SK-N-SH (cell line): ENCODE data around the gene NAGA. TPM values are rescaled to one million over a fixed set of nuclear protein-coding genes. Genes with fewer than 3 reads are reported as not detected.

Source experiments
- CTCF ChIA-PET: fragments of 300-600, 350-600 bp; formaldehyde crosslinking; extraction: SDS; loops from one replicate; lab custom pipeline; 2021; lab: Yijun Ruan, JAX
- POLR2A ChIA-PET: fragments of 350-600 bp; sonication (Branson Sonifier 250); formaldehyde crosslinking; extraction: SDS; loops from one replicate; lab custom pipeline; 2020; ENCODE audit warnings: antibody characterized with exemption, inconsistent platforms; lab: Yijun Ruan, JAX
- DNase-seq: peaks from one replicate; pipeline ENCODE4 v3.0.0; 2012
- H2AFZ ChIP-seq: fragments of 200-600 bp; sonication (generic); 2 replicates; pipeline ENCODE4 v1.8.1; 2016; ENCODE audit warnings: antibody characterized with exemption, mild to moderate bottlenecking, low read depth
- H3F3A ChIP-seq: fragments of 200-600 bp; sonication (generic); replicated peaks from 2 replicates; pipeline ENCODE3; 2016; ENCODE audit warnings: antibody characterized with exemption, mild to moderate bottlenecking; ENCODE audit not compliant: insufficient read depth
- H3K27ac ChIP-seq, 2 experiments: fragments of 200-500 bp in 1 of 2; fragments of 200-600 bp in 1 of 2; sonication (Bioruptor generic) in 1 of 2; sonication (generic), shearing (Covaris generic) in 1 of 2; 2 replicates each; pipeline versions ENCODE4 v1.5.1 to v1.6.1; 2014 to 2016; ENCODE audit warnings: low read depth in 2 of 2, inconsistent platforms in 1 of 2, low read length in 1 of 2, mild to moderate bottlenecking in 1 of 2, mixed read lengths in 1 of 2
- H3K27me3 ChIP-seq: fragments of 200-600 bp; sonication (generic), shearing (Covaris generic); 2 replicates; pipeline ENCODE4 v1.6.1; 2016; ENCODE audit warnings: mixed run types; ENCODE audit not compliant: insufficient read depth
- H3K36me3 ChIP-seq, 2 experiments: fragments of 200-500 bp in 1 of 2; fragments of 200-600 bp in 1 of 2; sonication (Bioruptor generic) in 1 of 2; sonication (generic) in 1 of 2; replicated peaks in 1 of 2; 2 replicates each; pipeline versions ENCODE3 to v1.5.1; 2014 to 2016; ENCODE audit warnings: low read length in 1 of 2, mild to moderate bottlenecking in 1 of 2; ENCODE audit not compliant: insufficient read depth in 2 of 2, control insufficient read depth in 1 of 2
- H3K4me1 ChIP-seq, 2 experiments: fragments of 200-500 bp in 1 of 2; fragments of 200-600 bp in 1 of 2; sonication (Bioruptor generic) in 1 of 2; sonication (generic), shearing (Covaris generic) in 1 of 2; 2 replicates each; pipeline versions ENCODE4 v1.5.1 to v1.6.1; 2014 to 2016; ENCODE audit warnings: low read depth in 1 of 2, low read length in 1 of 2, mixed run types in 1 of 2; ENCODE audit not compliant: insufficient read depth in 2 of 2, control insufficient read depth in 1 of 2
- H3K4me2 ChIP-seq: fragments of 200-600 bp; sonication (generic), shearing (Covaris generic); 2 replicates; pipeline ENCODE4 v1.6.1; 2017; ENCODE audit warnings: mixed run types
- H3K4me3 ChIP-seq, 2 experiments: fragments of 200-500 bp in 1 of 2; fragments of 200-600 bp in 1 of 2; sonication (Bioruptor generic) in 1 of 2; sonication (generic), shearing (Covaris generic) in 1 of 2; 2 replicates each; pipeline versions ENCODE4 v1.5.1 to v1.8.1; 2014 to 2016; ENCODE audit warnings: low read depth in 2 of 2, inconsistent platforms in 1 of 2, low read length in 1 of 2, mild to moderate bottlenecking in 1 of 2, mixed read lengths in 1 of 2, moderate library complexity in 1 of 2
- H3K79me2 ChIP-seq: fragments of 200-600 bp; sonication (generic); 2 replicates; pipeline ENCODE4 v1.8.1; 2017; ENCODE audit warnings: mild to moderate bottlenecking; ENCODE audit not compliant: insufficient read depth
- H3K9ac ChIP-seq: fragments of 200-600 bp; sonication (generic); 2 replicates; pipeline ENCODE4 v1.6.1; 2017; ENCODE audit warnings: mixed run types
- H3K9me2 ChIP-seq: fragments of 200-600 bp; sonication (generic); 2 replicates; pipeline ENCODE4 v1.6.1; 2017; ENCODE audit warnings: mixed run types
- H3K9me3 ChIP-seq: fragments of 200-600 bp; sonication (generic); 2 replicates; pipeline ENCODE4 v1.6.1; 2017; ENCODE audit warnings: mixed run types, mild to moderate bottlenecking, moderate library complexity
- H4K20me1 ChIP-seq: fragments of 200-600 bp; sonication (generic); 2 replicates; pipeline ENCODE4 v1.6.1; 2017; ENCODE audit warnings: mild to moderate bottlenecking, mixed run types; ENCODE audit not compliant: insufficient read depth
- ELF1 ChIP-seq: IDR thresholded peaks from 2 replicates; pipeline ENCODE4 v1.4.0; 2012
- EP300 ChIP-seq, 2 experiments: IDR thresholded peaks; 2 replicates each; pipeline versions ENCODE4 v1.4.0 to v1.6.1; 2012; ENCODE audit warnings: borderline replicate concordance in 1 of 2, low read depth in 1 of 2, low read length in 1 of 2
- FOSL2 ChIP-seq: IDR thresholded peaks from 2 replicates; pipeline ENCODE4 v1.4.0; 2012; ENCODE audit warnings: low read depth, mild to moderate bottlenecking, moderate library complexity, borderline replicate concordance
- FOXJ3 ChIP-seq: sonication (generic); formaldehyde crosslinking; IDR thresholded peaks from 2 replicates; pipeline ENCODE4 v1.5.1; 2020; ENCODE audit warnings: mild to moderate bottlenecking, missing genetic modification reagents
- FOXM1 ChIP-seq: IDR thresholded peaks from 2 replicates; pipeline ENCODE4 v1.4.0; 2012; ENCODE audit warnings: low read depth, mild to moderate bottlenecking
- GABPA ChIP-seq: IDR thresholded peaks from 2 replicates; pipeline ENCODE4 v1.4.0; 2012; ENCODE audit warnings: low read depth, mild to moderate bottlenecking
- GATA2 ChIP-seq: sonication (generic); formaldehyde crosslinking; IDR thresholded peaks from 2 replicates; pipeline ENCODE4 v1.5.0; 2020; ENCODE audit warnings: mild to moderate bottlenecking, missing genetic modification reagents
- JUND ChIP-seq: IDR thresholded peaks from 2 replicates; pipeline ENCODE4 v1.4.0; 2012
- NRF1 ChIP-seq: IDR thresholded peaks from 2 replicates; pipeline ENCODE4 v1.6.1; 2012; ENCODE audit warnings: low read depth, mild to moderate bottlenecking, low read length
- RCOR1 ChIP-seq: fragments of 150-350 bp; IDR thresholded peaks from 2 replicates; pipeline ENCODE4 v1.6.1; 2017; ENCODE audit warnings: antibody characterized with exemption, low read length
- REST ChIP-seq: IDR thresholded peaks from 2 replicates; pipeline ENCODE4 v1.6.1; 2012; ENCODE audit warnings: mild to moderate bottlenecking, low read depth, low read length, moderate library complexity
- RFX5 ChIP-seq: IDR thresholded peaks from 2 replicates; pipeline ENCODE4 v1.6.1; 2012; ENCODE audit warnings: mild to moderate bottlenecking, improper control_type of control experiment, low read length
- SIN3A ChIP-seq: IDR thresholded peaks from 2 replicates; pipeline ENCODE4 v1.6.1; 2012; ENCODE audit warnings: low read depth, mild to moderate bottlenecking, low read length, moderate library complexity, borderline replicate concordance
- SMC3 ChIP-seq: IDR thresholded peaks from 2 replicates; pipeline ENCODE4 v1.6.1; 2012; ENCODE audit warnings: low read depth, low read length, improper control_type of control experiment
- TCF12 ChIP-seq: IDR thresholded peaks from 2 replicates; pipeline ENCODE4 v1.4.0; 2012
- USF2 ChIP-seq: fragments of 150-350 bp; IDR thresholded peaks from 2 replicates; pipeline ENCODE4 v1.6.1; 2017; ENCODE audit warnings: antibody characterized with exemption, low read length, low read depth, borderline replicate concordance
- ZBTB33 ChIP-seq: IDR thresholded peaks from 2 replicates; pipeline ENCODE4 v1.4.0; 2012; ENCODE audit warnings: low read depth, borderline replicate concordance
- WGBS: methylation state at CpG from one replicate; pipeline ENCODE4 v1.1.6; 2017; ENCODE audit warnings: low lambda C conversion rate; 5-methylcytosine and 5-hydroxymethylcytosine counted together
- polyA plus RNA-seq, 3 experiments: library from polyadenylated mRNA; depleted of rRNA; stranded (reverse); fragments of >200 nt; gene quantifications; 2 replicates each; pipeline ENCODE4 v1.2.3, GENCODE V29; 2012
- TF ChIP-seq, protein P1 (sequence below): fragments of 150-350 bp; IDR thresholded peaks from 2 replicates; pipeline ENCODE4 v1.6.1; 2016; ENCODE audit warnings: mild to moderate bottlenecking, low read depth, low read length
- TF ChIP-seq, protein P2 (sequence below): fragments of 200-600 bp; sonication (generic); IDR thresholded peaks from 2 replicates; pipeline ENCODE4 v1.6.1; 2017; ENCODE audit warnings: antibody characterized with exemption, mild to moderate bottlenecking, moderate library complexity

The NAGA gene
- polyA plus RNA-seq, 1 of the 3 experiments (the other 2 are of a cell fraction): 16.8 TPM

- no peak for DNase-seq
- Histone ChIP-seq H3K4me1 (no peaks in the 10 kb centered on the region), H4K20me1 (no peaks in the 10 kb centered on the region), H3K9me3 (no peaks in the 10 kb centered on the region), H3K27ac (no peak overlapping the region), H3K4me2 (no peak overlapping the region), H3K9ac (no peak overlapping the region), H3K36me3 (no peaks in the 10 kb centered on the region), H3F3A (no peaks in the 10 kb centered on the region), H3K4me3 (no peak overlapping the region), H3K9me2 (no peaks in the 10 kb centered on the region), H3K79me2 (no peaks in the 10 kb centered on the region), H2AFZ (no peak overlapping the region), H3K27me3 (no peaks in the 10 kb centered on the region)
- CTCF ChIA-PET: no interaction called here
- WGBS: 63% methylated on average over 4 of the region's 8 CpGs
- no peak for TF ChIP-seq ZBTB33
- no peak for TF ChIP-seq TCF12
- no peak for TF ChIP-seq JUND
- no peak for TF ChIP-seq SIN3A
- TF ChIP-seq NRF1: no peak
- no peak for TF ChIP-seq USF2
- no peak for TF ChIP-seq FOXM1
- TF ChIP-seq FOXJ3 (CRISPR knock-in tag): no peak
- TF ChIP-seq RFX5: no peak
- no peak for TF ChIP-seq GATA2 (CRISPR knock-in tag)
- TF ChIP-seq, protein P1, sequence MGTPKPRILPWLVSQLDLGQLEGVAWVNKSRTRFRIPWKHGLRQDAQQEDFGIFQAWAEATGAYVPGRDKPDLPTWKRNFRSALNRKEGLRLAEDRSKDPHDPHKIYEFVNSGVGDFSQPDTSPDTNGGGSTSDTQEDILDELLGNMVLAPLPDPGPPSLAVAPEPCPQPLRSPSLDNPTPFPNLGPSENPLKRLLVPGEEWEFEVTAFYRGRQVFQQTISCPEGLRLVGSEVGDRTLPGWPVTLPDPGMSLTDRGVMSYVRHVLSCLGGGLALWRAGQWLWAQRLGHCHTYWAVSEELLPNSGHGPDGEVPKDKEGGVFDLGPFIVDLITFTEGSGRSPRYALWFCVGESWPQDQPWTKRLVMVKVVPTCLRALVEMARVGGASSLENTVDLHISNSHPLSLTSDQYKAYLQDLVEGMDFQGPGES: no peak
- TF ChIP-seq, protein P2, sequence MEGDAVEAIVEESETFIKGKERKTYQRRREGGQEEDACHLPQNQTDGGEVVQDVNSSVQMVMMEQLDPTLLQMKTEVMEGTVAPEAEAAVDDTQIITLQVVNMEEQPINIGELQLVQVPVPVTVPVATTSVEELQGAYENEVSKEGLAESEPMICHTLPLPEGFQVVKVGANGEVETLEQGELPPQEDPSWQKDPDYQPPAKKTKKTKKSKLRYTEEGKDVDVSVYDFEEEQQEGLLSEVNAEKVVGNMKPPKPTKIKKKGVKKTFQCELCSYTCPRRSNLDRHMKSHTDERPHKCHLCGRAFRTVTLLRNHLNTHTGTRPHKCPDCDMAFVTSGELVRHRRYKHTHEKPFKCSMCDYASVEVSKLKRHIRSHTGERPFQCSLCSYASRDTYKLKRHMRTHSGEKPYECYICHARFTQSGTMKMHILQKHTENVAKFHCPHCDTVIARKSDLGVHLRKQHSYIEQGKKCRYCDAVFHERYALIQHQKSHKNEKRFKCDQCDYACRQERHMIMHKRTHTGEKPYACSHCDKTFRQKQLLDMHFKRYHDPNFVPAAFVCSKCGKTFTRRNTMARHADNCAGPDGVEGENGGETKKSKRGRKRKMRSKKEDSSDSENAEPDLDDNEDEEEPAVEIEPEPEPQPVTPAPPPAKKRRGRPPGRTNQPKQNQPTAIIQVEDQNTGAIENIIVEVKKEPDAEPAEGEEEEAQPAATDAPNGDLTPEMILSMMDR: no peak
- TF ChIP-seq EP300 (IDR thresholded peaks at IDR 0.05; ENCODE audit: borderline replicate concordance in 1 of 2, low read depth in 1 of 2, low read length in 1 of 2): no peak
- TF ChIP-seq REST: no peak
- TF ChIP-seq ELF1: no peak
- no peak for TF ChIP-seq SMC3
- TF ChIP-seq GABPA: no peak
- no peak for TF ChIP-seq FOSL2
- no peak for TF ChIP-seq RCOR1
- POLR2A ChIA-PET: no interaction called here
Observed at GRCh38 chr22:42035256-42035655, 35.4 kb downstream of the NAGA start.
